HG03060 (cell line): Measurements from ENCODE around the gene DHX57.
"Not testable (repeated sequence)": the region's sequence is repeated elsewhere in the genome, so short reads cannot be mapped to it uniquely, and the experiment has no call there.

Experiments
- ATAC-seq: cut with Tn5 transposase; IDR thresholded peaks from one replicate; pipeline ENCODE4 v1.9.1; 2021; ENCODE audit warnings: low read depth, moderate number of reproducible peaks; ENCODE audit not compliant: unreplicated experiment

Gene DHX57

GRCh38 chr2:38797953-38798352 is 77.8 kb downstream of the DHX57 start:
- no peak for ATAC-seq

GRCh38 chr2:38797250-38797676 is 78.5 kb downstream of the DHX57 start:
- ATAC-seq: no peak

DNA sequence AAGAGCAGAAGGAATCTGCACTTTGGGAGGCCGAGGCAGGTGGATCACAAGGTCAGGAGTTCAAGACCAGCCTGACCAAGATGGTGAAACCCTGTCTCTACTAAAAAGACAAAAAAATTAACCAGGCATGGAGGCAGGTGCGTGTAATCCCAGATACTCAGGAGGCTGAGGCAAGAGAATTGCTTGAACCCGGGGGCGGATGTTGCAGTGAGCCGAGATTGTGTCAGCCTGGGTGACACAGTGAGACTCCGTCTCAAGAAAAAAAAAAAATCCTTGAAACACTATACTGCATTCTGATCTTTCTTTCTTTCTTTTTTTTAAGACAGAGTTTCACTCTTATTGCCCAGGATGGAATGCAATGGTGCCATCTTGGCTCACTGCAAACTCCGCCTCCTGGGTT is 80.7 kb downstream of the DHX57 start:
- not testable (repeated sequence) for ATAC-seq

DNA sequence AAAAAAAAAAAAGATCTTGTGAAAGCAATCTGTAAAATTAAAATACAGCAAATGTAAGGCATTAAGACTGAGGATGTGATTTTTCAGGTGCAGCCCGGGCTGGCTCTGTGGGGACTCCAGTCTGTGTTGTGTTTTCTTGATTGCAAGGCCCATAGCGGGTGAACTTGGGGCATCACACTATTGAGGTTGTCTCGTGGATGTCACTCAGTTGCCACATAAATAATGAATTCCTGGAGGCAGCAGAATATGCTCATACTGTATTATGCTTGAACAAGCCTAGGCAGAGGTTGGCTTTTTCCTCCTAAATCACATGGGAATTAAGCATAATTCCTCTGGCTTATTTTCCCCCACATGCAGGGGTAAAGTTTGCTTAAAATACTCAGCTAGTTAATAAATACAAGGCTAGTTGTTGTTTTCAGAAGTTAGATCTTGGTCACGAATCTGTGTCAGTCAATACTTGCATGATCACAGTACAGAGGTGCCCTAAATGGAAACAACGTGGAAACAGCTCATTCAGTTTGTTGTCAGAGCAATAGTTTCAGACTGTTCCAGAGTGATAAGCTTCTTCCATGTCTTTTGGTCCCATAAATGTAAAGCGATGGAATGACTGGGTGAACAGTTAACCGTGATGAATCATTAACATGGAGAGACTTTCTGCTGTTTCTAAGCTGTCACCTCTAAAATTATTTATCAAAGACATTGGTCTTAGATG is 81.3 kb downstream of the DHX57 start:
- ATAC-seq: no peak

- ATAC-seq: no peak
These were observed 82.2 kb downstream of the DHX57 start for GRCh38 chr2:38793511-38793910.

DNA sequence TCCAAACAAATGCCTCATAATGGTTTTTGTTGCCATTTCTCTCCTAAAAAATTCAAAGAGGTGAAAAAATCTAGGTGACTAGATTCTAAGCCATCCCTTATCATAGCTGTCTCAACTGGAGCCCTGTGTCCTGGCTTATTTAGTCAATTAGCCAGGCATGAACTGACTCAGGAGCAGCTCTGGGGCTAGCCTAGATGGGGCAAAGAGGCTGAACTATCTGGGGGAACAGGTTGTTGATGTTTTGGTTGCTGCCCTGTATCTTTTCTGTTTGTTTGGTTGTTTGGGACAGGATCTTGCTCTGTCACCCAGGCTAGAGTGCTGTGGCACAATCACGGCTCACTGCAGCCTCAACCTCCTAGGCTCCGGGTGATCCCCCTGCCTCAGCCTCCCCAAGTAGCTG is 83.0 kb downstream of the DHX57 start:
- no peak for ATAC-seq

- ATAC-seq: not testable (repeated sequence)
These were observed 83.4 kb downstream of the DHX57 start for GRCh38 chr2:38792321-38792720.

DNA sequence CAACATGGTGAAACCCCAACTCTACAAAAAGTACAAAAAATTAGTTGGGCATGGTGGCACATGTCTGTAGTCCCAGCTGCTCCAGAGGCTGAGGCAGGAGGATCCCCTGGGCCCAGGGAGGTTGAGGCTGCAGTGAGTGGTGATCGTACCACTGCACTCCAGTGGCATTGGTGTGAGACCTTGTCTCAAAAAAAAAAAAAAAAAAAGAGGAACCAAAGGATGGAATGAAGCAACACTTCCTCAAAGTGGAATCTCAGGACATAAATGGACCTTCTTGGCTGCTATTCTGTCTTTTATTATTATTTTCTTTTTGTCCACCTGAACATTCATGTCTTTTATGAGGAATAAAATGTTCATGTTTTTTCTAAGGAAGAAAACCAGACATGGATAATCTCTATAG is 84.0 kb downstream of the DHX57 start:
- no peak for ATAC-seq

DNA sequence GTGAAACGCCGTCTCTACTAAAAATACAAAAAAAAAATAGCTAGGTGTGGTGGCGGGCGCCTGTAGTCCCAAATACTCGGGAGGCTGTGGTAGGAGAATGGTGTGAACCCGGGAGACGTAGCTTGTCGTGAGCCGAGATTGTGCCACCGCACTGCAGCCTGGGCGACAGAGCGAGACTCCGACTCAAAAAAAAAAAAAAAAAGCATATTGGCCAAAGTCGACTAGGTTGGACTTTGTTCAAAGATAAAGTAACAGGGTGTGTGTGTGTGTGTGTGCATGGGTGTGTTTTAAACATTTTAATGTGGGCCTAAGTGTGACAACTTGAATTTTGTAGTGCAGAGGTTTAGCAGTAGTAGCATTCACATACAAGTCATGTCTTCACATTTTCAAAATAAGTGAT is 86.0 kb downstream of the DHX57 start:
- no peak for ATAC-seq

- no peak for ATAC-seq
These were observed 87.4 kb downstream of the DHX57 start for GRCh38 chr2:38788306-38788705.

DNA sequence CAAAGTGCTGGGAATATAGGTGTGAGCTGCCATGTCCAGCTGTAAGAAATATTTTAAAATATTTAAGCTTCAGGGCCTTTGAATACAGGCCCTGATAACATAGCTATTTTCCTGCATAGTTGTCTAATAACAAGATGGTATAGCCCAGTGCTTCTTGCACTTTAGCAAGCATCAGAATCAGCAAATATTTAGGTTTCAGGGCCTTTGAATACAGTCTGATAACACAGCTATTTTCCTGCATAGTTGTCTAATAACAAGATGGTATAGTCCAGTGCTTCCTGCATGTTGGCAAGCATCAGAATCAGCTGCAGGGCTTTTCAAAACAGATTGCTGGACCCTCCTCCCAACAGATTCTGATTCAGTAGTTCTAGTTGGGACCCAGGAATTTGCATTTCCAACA is 92.1 kb downstream of the DHX57 start:
- ATAC-seq: no peak

GRCh38 chr2:38778687-38779082 is 97.0 kb downstream of the DHX57 start:
- ATAC-seq: no peak

- ATAC-seq: no peak
These were observed 99.2 kb downstream of the DHX57 start for GRCh38 chr2:38776531-38776930.

DNA sequence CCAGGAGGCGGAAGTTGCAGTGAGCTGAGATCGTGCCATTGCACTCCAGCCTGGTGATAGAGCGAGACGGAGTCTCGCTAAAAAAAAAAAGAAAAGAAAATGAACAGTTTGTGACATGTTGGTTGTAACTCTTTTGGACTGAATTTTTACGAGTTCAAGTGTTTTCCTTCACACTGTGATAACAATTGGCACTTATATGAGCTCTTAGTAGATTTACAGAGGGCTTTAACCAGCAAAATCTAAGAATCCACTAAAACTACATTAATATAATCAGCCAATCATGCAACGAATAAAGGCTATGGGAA is 99.9 kb downstream of the DHX57 start:
- ATAC-seq: no peak

GRCh38 chr2:38775097-38775920 is 100.4 kb downstream of the DHX57 start:
- ATAC-seq: no peak

- no peak for ATAC-seq
These were observed 104.1 kb downstream of the DHX57 start for GRCh38 chr2:38771632-38772031.

DNA sequence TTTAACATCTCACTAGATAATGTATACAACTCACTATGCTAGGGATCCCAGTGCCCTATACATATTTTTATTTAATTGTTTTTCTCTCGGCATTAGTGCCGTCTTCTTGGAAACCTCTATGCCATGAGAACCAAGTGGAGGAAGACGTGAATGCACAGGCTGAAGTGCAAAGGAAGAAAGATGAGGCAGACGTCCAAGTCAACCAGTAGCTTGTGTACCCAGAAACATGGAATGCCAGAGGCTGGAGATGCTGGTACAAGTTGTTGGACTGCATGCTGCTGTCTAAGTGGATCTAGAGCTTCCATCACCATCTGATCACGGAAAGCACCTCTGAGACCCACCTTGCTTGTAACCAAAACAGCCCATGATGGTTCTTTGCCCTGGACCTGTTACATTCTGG is 110.2 kb downstream of the DHX57 start:
- no peak for ATAC-seq

DNA sequence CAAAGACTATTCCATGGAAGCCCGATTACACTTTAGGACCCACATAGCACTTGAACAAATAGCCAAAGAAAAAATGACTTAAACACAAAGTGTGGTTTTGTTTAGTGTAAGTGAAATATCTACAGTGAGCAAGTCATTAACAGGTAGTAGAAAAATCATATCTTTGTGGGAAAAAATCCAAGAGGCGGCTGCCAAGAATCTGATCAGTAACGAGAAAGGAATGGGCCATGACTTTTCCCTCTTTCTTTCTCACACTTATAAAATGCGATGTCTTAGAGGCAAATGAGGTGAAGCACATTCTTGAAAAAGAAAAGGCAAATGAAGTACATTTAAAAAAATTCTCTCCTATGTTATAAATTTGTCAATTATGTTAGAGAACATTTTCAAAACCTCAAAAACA is 110.6 kb downstream of the DHX57 start:
- no peak for ATAC-seq

DNA sequence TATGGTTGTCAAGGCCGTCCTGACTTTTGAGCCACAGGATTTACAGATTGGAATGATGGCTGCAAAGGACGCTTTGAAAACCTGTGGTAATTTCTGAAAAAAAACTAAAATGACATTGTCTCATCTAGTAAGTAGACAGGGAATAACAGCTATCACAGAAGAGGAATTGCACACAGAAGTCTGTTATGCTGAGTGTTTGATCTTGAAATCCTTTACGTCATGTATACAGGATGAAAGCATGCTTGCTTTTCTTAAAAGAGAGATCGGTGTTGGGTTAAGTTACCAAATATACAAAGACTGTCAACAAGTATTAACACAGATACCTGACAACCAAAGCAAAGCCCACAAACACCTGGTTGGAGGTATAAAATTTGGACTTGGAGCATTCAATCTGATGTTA is 112.0 kb downstream of the DHX57 start:
- ATAC-seq: no peak

- ATAC-seq: no peak
These were observed 112.5 kb downstream of the DHX57 start for GRCh38 chr2:38763228-38763627.

DNA sequence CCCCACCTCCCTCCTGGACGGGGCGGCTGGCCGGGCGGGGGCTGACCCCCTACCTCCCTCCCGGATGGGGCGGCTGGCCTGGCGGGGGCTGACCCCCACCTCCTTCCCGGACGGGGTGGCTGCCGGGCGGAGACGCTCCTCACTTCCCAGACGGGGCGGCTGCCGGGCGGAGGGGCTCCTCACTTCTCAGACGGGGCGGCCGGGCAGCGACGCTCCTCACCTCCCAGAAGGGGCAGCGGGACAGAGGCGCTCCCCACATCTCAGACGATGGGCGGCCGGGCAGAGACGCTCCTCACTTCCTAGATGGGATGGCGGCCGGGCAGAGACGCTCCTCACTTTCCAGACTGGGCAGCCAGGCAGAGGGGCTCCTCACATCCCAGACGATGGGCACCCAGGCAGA is 119.8 kb downstream of the DHX57 start:
- ATAC-seq: not testable (repeated sequence)

DNA sequence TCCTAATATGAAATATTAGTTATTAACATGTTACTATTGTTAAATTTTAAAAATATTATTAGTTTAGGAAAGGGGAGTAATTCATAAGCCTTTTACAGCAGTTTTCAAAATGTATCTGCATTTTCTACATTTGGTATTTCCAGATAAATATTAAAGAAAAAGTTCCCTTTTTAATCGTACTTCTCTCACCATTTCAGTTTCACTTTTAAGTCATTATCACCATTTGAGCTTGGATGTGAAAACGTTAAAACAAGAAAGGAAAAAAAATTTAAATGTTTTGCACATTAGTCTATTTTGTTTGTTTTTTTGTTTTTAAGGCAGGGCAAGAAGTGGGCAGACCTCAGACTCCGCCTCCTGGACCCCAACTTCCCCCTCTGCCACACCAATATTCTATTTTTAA is 121.2 kb downstream of the DHX57 start:
- no peak for ATAC-seq
